Endodermal cell (in vitro differentiated cells): ENCODE measurements around the gene WDR4. TPM values are rescaled to one million over a fixed set of nuclear protein-coding genes. Genes with fewer than 3 reads are reported as not detected.
A peak's percentile ranks its signal among the peaks of the same experiment; 100 is the strongest.
"Not testable (repeated sequence)": the region's sequence is repeated elsewhere in the genome, so short reads cannot be mapped to it uniquely, and the experiment has no call there.

ENCODE experiments used
- DNase-seq: peaks from one replicate; pipeline ENCODE4 v3.0.0-alpha.2; 2017
- H3K27ac ChIP-seq: 2 replicates; pipeline ENCODE4 v1.5.1; 2013; ENCODE audit warnings: mild to moderate bottlenecking, low read depth, low read length, moderate library complexity
- H3K27me3 ChIP-seq: 2 replicates; pipeline ENCODE4 v1.6.1; 2013; ENCODE audit warnings: mild to moderate bottlenecking, low read length, moderate library complexity; ENCODE audit not compliant: insufficient read depth, control insufficient read depth, poor library complexity, severe bottlenecking
- H3K36me3 ChIP-seq: 2 replicates; pipeline ENCODE4 v1.7.0; 2013; ENCODE audit warnings: mild to moderate bottlenecking, low read length, moderate library complexity; ENCODE audit not compliant: control insufficient read depth, insufficient read depth
- H3K4me1 ChIP-seq: one replicate; pipeline ENCODE4 v1.7.0; 2013; ENCODE audit warnings: low read length; ENCODE audit not compliant: control insufficient read depth, insufficient read depth
- H3K4me3 ChIP-seq: 2 replicates; pipeline ENCODE4 v1.5.1; 2013; ENCODE audit warnings: mild to moderate bottlenecking, low read length, moderate library complexity
- H3K9ac ChIP-seq: 2 replicates; pipeline ENCODE4 v1.6.1; 2013; ENCODE audit warnings: mild to moderate bottlenecking, low read length, moderate library complexity; ENCODE audit not compliant: poor library complexity, severe bottlenecking; ENCODE audit errors: extremely low read depth
- H3K9me3 ChIP-seq: 2 replicates; pipeline ENCODE4 v1.6.1; 2013; ENCODE audit warnings: mild to moderate bottlenecking, low read length, moderate library complexity; ENCODE audit not compliant: control insufficient read depth
- H3K27ac Mint-ChIP-seq: 2 replicates; pipeline ENCODE4 v1.8.0; 2020; ENCODE audit warnings: mixed read lengths
- H3K27me3 Mint-ChIP-seq: 2 replicates; pipeline ENCODE4 v1.8.0; 2021; ENCODE audit warnings: mild to moderate bottlenecking, mixed read lengths; ENCODE audit not compliant: insufficient read depth
- H3K36me3 Mint-ChIP-seq: 2 replicates; pipeline ENCODE4 v1.8.0; 2020; ENCODE audit warnings: low read depth, mixed read lengths
- H3K4me1 Mint-ChIP-seq: 2 replicates; pipeline ENCODE4 v1.8.0; 2020; ENCODE audit warnings: mixed read lengths
- H3K4me3 Mint-ChIP-seq: 2 replicates; pipeline ENCODE4 v1.8.0; 2020; ENCODE audit warnings: mild to moderate bottlenecking, moderate library complexity, mixed read lengths
- H3K9me3 Mint-ChIP-seq: 2 replicates; pipeline ENCODE4 v1.8.0; 2020; ENCODE audit warnings: mild to moderate bottlenecking, mixed read lengths
- CTCF ChIP-seq: fragments of 200-600 bp; sonication (generic); conservative IDR thresholded peaks from 2 replicates; pipeline ENCODE4 v1.5.0; 2021; ENCODE audit warnings: antibody characterized with exemption, mild to moderate bottlenecking
- WGBS, 2 experiments: methylation state at CpG; one replicate each; pipeline versions ENCODE4 v1.1.5 to v1.1.7; 2013; ENCODE audit warnings: missing lambda C conversion rate in 2 of 2, mixed read lengths in 1 of 2; ENCODE audit not compliant: insufficient coverage in 1 of 2, insufficient read length in 1 of 2; 5-methylcytosine and 5-hydroxymethylcytosine counted together
- total RNA-seq, 2 donors: library from RNA; stranded (reverse); fragmentation: NEBNext Ultra II Directional in 1 of 2; extraction: Animal tissue kit (Norgen Biotek cat#: 25700) in 1 of 2; gene quantifications; 2 replicates in 1 of 2; 3 replicates in 1 of 2; pipeline ENCODE4 v1.2.1, GENCODE V29; 2021

WDR4 gene
- total RNA-seq, 2 donors from 2014 or later, result 26.7 to 33.5 TPM

DNA sequence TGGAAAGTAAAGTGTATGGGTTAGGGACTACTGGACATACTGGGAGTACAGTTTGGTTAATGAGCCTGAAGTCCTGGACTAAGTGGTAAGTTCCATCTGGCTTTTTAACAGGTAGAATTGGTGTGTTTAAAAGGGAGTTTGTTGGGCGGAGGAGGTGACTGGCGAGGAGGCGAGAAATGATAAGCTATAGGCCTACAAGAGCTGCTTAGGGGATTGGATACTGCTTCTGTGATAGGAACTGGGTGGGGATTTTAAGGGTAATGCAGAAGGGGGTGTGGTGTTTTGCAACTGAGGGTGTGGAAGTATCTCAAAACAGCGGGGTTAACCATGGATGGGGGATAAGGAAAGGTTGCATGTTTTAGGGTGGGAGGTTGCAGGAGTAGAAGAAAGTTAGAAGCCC, 42.6 kb upstream of the WDR4 start:
- Mint-ChIP-seq H3K27ac (no peak overlapping the region), H3K4me1 (peaks cover 21% of the 10 kb centered on the region), H3K9me3 (peaks cover under 1% of the 10 kb centered on the region), H3K36me3 (peaks cover 15% of the 10 kb centered on the region), H3K4me3 (no peak overlapping the region), H3K27me3 (no peaks in the 10 kb centered on the region)
- no peak overlapping the region for H3K4me3 ChIP-seq
- H3K27ac ChIP-seq, result no peak overlapping the region
- H3K27me3 ChIP-seq, result no peaks in the 10 kb centered on the region
- H3K9me3 ChIP-seq, result no peaks in the 10 kb centered on the region
- no peak overlapping the region for H3K9ac ChIP-seq
- no peak for TF ChIP-seq CTCF
- 91 to 96% methylated on average over 3 to 4 of the region's 4 CpGs for WGBS, 2 experiments
- peaks cover 10% of the 10 kb centered on the region for H3K4me1 ChIP-seq
- DNase-seq, result no peak
- H3K36me3 ChIP-seq, result peaks cover 6% of the 10 kb centered on the region

DNA sequence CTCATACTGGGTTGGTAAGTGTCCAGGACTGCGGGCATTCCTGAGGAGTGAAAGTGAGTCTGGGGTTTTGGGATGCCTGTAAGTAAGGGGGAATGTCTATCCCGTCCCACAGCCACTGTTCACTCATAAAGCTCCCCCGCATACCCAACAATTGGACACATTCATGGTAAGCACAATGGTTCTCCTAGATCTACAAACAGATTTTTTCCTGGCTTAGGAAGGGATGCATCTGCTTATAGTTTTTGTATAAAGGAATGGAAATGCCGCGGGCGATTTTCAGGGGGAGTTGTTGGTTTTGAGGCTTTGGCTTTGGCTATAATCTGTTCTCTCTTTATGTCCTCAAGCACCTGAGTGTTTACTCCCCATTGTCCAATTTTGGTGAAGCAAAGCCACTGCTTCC, 39.0 kb upstream of the WDR4 start:
- peaks cover 10% of the 10 kb centered on the region for H3K36me3 ChIP-seq
- WGBS, 2 experiments, result 97 to 100% methylated on average over 1 to 6 of the region's 6 CpGs
- H3K36me3 Mint-ChIP-seq, result peaks cover 20% of the 10 kb centered on the region
- no peak overlapping the region for H3K4me3 ChIP-seq
- no peak overlapping the region for H3K27ac Mint-ChIP-seq
- TF ChIP-seq CTCF, result no peak
- H3K4me1 Mint-ChIP-seq, result peaks cover 5% of the 10 kb centered on the region
- H3K9me3 Mint-ChIP-seq, result no peaks in the 10 kb centered on the region
- DNase-seq, result no peak
- no peaks in the 10 kb centered on the region for H3K27me3 Mint-ChIP-seq
- H3K4me1 ChIP-seq, result peaks cover 6% of the 10 kb centered on the region
- no peak overlapping the region for H3K9ac ChIP-seq
- H3K27me3 ChIP-seq, result no peaks in the 10 kb centered on the region
- H3K4me3 Mint-ChIP-seq, result no peak overlapping the region
- H3K9me3 ChIP-seq, result no peaks in the 10 kb centered on the region
- no peak overlapping the region for H3K27ac ChIP-seq

- WGBS, 2 experiments, result 83% methylated on average over 7 of the region's 7 CpGs
- Mint-ChIP-seq H3K27me3 (no peaks in the 10 kb centered on the region), H3K36me3 (peaks cover 37% of the 10 kb centered on the region)
Measured at GRCh38 chr21:42913476-42913875, 34.1 kb upstream of the WDR4 start.

GRCh38 chr21:42911920-42912319, 32.6 kb upstream of the WDR4 start:
- H3K27ac ChIP-seq, H3K9ac ChIP-seq, H3K9me3 Mint-ChIP-seq, H3K27me3 ChIP-seq, H3K4me1 ChIP-seq, H3K4me1 Mint-ChIP-seq, H3K27me3 Mint-ChIP-seq, H3K9me3 ChIP-seq, H3K27ac Mint-ChIP-seq, DNase-seq, H3K4me3 Mint-ChIP-seq, H3K4me3 ChIP-seq: not testable (repeated sequence)
- H3K36me3 ChIP-seq, result peaks cover 44% of the 10 kb centered on the region
- peaks cover 45% of the 10 kb centered on the region for H3K36me3 Mint-ChIP-seq
- 91 to 98% methylated on average over 5 to 6 of the region's 6 CpGs for WGBS, 2 experiments

More at GRCh38 chr21:42913476-42913875, 34.1 kb upstream of the WDR4 start:
- Mint-ChIP-seq H3K4me3 (no peak overlapping the region), H3K27ac (peak overlapping the region; percentile 73), H3K4me1 (no peaks in the 10 kb centered on the region), H3K9me3 (no peaks in the 10 kb centered on the region)
- Histone ChIP-seq H3K4me1 (no peaks in the 10 kb centered on the region), H3K27ac (no peak overlapping the region), H3K4me3 (no peak overlapping the region), H3K9me3 (no peaks in the 10 kb centered on the region), H3K9ac (no peak overlapping the region), H3K36me3 (peaks cover 35% of the 10 kb centered on the region), H3K27me3 (no peaks in the 10 kb centered on the region)
- TF ChIP-seq CTCF, result no peak
- no peak for DNase-seq

DNA sequence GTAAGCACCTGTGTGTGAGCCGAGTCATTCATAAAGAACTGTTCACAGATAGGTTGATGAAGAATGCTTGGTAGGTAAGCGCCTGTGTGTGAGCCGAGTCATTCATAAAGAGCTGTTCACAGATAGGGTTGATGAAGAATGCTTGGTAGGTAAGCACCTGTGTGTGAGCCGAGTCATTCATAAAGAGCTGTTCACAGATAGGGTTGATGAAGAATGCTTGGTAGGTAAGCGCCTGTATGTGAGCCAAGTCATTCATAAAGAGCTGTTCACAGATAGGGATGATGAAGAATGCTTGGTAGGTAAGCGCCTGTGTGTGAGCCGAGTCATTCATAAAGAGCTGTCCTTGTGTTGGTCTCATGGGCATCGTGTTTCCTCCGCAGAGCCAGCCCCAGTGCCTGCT, 29.1 kb upstream of the WDR4 start:
- peaks cover 64% of the 10 kb centered on the region for H3K36me3 Mint-ChIP-seq
- WGBS, 2 experiments, result 95 to 98% methylated on average over 7 to 9 of the region's 9 CpGs
- not testable (repeated sequence) for H3K27ac Mint-ChIP-seq, H3K4me1 Mint-ChIP-seq, H3K27me3 ChIP-seq, H3K27ac ChIP-seq, H3K9ac ChIP-seq, DNase-seq, H3K27me3 Mint-ChIP-seq, H3K4me3 ChIP-seq, H3K4me3 Mint-ChIP-seq, H3K4me1 ChIP-seq, H3K9me3 Mint-ChIP-seq
- Histone ChIP-seq H3K36me3 (peaks cover 70% of the 10 kb centered on the region), H3K9me3 (peaks cover 13% of the 10 kb centered on the region)
